Activated naive CD4-positive, alpha-beta T cell treated with Interleukin-2 at 50 U/mL for 16 hours (primary cell): ENCODE data around the gene ANKRD12.

Source experiments
- DNase-seq: peaks from one replicate; pipeline ENCODE4 v3.0.0-alpha.2; 2020

ANKRD12 gene

DNA sequence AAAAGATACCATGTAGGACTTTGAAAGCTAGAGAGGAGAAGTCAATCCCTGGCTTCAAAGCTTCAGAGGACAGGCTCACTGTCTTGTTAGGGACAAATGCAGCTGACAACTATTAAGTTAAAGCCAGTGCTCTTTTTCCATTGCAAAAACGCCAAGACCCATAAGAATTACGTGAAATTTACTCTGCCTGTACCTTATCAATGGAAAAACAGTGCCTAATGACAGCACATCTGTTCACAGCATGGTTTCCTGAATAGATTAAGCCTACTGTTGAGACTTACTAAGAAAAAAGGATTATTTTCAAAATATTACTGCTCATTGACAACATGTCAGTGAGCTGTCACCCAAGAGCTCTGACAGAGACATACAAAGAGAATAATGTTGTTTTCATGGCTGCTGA, 52.9 kb downstream of the ANKRD12 start:
- DNase-seq: no peak

DNA sequence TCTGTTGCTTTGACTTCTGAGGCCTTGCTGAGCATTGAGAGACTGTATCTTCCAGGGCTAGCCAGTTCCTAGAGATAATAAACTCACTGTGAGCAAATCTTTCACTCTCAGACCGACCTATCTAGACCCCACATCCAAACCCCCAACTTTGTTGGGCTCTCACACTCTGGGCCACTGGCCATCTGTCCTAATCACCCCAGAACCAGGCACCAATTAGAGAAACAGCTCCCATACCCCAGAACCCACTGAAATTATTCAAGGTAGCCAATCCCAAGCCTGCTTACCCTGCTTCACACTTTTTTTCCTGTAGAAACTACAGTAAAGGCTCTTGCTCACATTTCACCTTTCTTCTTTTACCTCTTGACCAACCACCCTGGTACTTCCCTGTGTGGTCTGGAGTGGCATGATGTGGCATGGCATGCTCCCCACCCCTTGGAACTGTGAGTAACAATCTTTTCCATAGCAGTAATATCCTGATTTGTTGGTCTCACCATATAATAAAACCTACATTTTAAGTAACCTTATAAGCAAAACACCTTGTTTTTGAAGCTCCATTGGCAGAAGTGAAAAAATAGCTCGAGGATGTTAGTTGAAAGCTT, 55.2 kb downstream of the ANKRD12 start:
- no peak for DNase-seq

DNA sequence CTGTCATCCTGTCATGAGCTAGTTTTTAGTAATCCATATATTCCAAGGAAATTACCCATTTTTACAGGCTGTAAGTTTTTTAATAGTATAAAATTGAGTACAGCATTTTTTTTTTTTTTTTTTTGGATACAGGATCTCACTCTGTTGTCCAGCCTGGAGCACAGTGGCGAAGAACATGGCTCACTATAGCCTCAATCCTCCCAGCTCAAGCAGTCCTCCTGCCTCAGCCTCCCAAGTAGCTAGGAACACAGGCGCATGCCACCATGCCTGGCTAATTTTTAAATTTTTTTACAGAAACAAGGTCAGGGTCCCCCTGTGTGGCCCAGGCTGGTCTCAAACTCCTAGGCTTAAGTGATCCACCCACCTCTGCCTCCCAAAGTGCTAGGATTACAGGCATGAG, 56.5 kb downstream of the ANKRD12 start:
- no peak for DNase-seq

DNA sequence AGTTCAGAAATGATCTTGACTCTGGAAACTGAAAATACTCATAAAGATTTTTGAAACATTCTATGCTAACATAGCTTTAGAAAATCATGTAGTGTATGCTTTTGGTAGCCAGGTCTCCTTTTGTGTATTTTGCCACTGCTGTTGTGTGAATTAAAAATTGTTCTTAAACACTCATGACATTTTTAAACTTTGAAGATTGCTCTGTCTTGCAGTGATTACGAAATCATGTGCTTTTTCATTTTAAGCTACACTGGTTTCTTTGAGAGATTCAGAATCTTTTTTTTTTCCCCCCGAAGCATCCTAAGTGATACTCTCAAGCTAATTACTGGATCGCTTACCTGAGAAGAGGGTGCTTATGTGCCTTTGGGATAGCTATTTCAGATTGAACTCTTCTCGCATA, 60.0 kb downstream of the ANKRD12 start:
- no peak for DNase-seq

DNA sequence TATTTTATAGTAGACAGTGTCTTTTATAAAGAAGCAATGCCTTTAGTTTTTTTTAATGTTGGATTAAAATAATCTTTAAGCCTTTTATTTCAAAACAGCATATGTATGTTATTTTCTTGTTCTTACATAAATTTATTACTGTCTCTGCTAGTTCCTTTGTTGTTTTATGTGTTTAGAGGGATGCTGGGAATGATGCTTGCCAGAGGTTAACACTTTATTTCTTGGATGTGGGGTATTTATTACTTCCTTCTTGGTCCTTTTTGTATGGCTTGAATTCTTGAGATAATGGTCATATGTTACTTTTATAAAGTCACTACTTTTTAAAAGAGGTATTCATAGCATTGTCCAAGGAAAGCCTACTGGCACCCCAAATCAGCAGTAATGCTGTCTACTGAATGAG, 63.1 kb downstream of the ANKRD12 start:
- no peak for DNase-seq

DNA sequence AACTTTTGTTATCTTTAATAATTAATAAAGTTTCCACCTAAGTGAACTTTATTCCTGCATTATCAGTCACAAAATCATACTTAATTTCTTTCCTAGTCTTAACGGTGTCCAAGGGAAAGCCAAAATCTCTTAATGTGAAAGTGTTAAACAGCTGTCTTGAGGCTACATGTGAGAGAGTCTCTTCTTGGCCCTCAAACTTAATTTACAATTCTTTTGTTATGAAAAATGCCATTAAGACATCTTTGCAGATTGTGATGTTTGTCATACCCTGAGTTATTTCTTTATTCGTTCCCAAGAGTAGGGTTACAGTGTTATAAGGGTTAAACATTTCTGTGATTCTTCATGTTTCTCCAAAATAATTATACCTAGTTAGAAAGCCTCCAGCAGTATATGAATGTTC, 64.6 kb downstream of the ANKRD12 start:
- DNase-seq: no peak

DNA sequence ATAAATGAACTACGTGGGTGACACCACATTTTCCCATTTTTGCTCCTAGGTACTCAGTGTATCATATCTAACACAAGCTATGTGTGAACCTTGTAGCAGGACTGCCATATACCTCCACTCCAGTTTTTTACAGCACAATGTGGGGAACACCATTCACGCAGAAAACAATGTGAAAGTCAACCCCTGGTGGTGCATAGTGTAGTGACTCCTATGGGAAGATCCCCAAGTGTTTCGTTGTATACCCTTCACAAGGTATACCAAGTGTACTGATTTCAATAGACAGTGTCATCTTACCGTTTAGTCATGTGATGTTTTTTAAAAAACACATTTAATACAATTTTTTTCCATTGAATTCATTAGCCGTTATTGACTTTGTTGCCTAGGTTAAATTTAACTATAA, 68.1 kb downstream of the ANKRD12 start:
- DNase-seq: no peak

DNA sequence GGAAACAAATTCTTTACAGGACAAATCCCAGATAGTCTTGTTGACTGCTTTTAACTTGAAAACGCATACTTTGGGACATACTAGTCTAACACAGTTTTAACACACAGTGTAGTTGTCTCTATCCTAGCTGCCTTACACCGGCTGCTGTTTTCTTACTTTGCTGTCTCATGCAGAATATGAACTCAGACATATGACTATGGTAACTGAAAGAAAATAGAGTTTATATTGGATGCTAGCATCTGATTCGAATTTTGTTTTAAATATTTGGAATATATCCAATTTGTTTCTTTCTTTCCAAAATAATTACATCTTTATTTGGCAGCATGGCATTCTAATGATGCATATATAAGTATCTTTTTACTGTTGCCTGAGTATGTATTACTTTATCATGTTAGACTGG, 69.8 kb downstream of the ANKRD12 start:
- DNase-seq: no peak

DNA sequence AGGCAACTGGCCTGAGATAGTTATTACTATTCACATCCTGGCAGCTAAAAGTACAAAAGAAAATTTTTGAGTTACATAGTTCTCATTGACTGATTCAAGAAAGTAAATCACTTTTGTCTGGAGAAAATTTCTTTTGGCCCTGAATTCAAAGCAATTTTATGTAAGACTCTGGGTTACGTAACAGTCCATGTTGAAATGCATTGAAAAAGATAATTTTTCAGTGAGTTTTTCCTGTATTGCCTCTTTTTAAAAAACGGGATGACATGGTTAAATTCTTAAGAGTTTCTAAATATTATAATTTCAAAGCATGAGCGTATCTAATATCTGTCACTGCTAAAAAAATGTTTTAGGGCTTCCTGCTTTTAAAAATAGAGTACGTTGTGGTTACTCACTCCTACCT, 72.7 kb downstream of the ANKRD12 start:
- DNase-seq: no peak

DNA sequence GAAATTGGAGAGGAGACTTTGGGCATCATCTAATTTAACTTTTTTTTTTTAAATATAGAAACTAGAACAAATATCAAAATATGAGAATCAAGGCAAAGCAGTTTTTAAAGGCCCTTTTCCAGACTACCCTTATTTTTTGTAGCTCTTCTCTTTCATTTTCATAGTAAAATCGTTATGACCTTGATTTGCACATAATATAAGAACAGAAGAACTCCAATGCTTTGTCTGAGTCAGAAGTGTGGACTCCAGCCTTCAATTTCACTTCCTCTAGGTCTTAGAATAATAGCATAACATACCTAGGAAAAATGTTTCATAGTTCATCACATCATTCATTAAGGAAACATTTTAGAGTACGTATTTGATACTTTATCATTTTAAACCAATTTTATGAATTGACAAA, 74.4 kb downstream of the ANKRD12 start:
- DNase-seq: no peak

DNA sequence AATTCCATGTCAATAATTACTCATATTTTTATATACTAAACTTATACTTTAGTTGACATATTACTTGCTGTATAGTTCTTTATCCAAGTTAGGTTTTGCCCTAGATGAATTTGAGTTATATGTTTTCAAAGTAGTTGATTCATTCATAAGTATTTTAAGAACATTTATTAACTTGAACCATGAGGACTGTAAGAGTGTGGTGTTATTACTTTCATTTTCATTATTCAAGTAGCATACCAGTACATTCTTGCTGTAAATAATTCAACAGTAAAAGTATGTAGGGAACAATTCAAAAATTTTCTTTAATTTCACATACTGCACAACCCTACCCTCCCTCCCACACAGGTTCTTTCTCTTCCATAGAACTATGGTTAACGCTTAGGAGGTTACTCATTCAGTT, 75.4 kb downstream of the ANKRD12 start:
- no peak for DNase-seq

DNA sequence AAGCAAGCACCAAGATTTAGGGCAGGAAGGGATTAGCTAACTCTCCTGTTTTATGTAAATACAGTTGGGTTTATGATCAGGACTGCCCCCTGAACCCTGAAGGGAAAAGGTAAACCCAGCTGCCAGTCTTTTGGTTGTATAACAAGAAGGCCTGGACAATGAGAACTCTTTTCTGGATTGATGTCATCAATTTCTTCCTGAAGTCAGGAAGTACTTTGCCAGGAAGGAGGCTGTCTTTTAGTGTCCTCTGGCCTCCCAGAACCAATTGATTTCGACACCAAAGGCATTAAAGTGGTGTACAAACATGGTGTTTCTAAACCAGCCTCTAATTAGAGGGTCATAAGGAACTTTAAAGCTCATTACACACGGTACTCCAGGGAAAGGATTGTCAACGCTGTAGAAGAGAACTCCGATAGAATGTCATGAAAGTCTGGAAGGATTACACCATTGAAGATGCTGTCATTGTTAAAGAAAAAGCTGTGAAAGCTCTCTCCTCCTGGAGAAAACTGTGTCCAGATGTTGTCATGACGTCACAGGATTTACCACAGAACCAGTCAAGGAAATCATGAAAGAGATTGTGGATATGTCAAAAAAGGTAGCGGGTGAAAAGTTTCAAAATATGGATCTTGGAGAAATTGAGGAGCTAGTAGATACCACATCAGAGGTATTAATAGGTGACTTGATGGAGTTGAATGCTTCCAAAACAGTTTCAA, 78.8 kb downstream of the ANKRD12 start:
- no peak for DNase-seq

DNA sequence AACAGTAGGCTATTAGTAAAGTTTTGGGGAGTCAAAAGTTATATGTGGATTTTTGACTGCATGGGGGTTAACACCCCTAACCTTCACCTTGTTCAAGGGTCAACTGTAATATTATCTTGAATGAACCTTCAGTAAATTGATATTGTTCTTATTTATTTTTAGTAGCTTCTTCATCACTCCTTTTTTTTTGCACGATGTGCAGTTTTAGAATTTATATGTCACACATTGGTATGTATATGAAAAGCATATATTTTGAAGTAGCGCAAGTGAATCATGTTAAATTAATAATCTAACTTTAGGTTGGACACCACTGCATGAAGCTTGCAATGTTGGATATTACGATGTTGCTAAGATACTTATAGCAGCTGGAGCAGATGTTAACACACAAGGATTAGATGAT, 79.9 kb downstream of the ANKRD12 start:
- no peak for DNase-seq

DNA sequence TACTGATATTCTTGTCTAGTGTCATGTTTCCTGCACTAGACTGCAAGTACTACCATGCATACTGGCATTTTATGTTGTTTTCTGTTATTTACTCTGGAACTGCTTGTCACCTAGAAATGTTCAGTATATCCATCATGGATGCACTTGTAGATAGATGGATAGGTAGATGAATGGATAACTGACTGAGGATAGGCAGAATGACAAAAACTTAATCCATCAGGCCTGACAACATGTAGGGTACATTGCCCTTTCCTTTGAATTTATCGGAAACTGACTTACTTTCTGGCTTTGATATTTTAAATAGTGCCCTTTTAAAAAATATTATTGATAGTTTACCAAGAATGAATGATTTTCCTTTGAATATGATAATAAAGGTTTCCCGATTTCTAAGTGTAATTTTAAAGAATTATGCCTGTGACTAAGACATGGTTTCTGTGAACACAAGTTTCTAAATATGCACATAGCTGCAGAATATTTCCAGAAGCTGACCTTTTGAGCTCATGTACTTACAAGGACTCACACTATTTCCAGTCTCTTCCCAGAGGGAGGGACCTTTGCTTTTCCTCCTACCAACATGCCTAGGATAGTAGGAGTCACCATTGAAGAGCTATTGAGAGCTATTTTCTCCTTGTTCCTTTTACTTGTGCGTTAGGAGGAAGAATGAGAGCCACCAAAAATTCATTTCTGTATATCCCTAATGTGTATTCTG, 81.3 kb downstream of the ANKRD12 start:
- DNase-seq: no peak

DNA sequence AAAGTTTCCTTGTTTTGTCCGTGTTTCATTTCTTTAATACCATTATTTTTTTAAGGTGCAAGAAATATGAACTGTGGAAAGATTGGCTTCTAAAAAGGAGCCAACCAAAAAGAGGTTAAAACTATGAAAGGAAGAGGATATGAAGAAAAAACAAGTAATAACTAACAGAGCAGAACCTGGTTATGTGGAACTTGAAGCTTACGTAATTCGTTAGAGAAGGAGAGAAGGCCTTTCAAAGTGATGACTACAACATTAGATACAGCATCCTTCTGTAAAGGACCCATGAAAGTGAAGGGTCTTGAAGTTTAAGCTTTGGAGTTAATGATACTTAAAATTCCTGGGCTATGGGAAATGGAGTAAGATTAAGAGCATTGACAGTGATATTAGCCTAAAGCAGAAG, 84.5 kb downstream of the ANKRD12 start:
- no peak for DNase-seq

DNA sequence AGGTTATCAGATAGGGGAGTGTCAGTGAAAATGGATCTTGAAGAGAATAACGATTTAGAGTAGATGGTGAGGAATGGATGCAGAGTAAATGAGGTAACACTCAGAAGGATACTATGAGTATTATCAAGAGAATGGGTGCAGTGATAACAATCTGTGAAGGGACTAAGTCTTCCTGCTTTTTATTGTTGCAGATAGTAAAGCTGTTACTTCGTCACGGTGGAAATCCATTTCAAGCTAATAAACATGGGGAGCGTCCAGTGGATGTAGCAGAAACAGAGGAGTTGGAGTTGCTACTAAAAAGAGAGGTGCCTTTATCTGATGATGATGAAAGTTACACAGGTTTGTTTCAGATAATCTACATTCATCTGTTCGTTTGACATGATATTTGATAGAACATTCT, 85.1 kb downstream of the ANKRD12 start:
- no peak for DNase-seq

DNA sequence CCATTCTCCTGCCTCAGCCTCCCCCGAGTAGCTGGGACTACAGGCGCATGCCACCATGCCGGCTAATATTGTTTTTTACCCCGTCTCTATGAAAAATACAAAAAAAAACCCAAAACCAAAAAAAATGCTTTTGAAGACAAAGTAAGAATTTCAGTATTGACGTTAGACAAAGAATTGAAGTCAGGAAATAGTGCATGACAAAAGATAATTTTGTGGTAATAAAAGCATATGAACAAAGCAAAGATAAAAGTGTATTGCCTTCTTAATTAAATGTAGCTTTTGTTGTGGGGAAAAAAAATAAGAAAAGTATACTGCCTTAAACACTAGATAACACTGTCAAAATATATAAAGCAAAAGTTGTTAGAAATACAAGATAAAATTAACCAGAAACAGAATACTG, 86.8 kb downstream of the ANKRD12 start:
- no peak for DNase-seq

DNA sequence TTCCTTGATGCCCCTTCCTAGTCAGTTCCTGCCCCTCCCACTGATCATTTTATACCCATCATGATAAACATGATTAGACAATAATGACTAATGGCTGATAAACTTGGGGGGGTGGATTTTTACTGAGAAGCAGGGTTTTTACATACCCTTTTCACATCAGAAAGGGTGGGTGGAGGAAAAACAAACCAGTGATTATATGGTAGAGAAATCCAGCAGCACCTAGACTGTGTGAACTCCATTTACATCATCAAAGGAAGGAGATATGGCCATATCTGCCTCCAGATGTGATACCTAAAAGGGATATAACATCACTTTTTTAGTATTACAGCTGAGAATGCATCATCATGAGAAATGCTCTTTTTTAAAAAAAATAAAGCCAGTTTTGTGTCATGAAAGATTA, 89.9 kb downstream of the ANKRD12 start:
- no peak for DNase-seq

DNA sequence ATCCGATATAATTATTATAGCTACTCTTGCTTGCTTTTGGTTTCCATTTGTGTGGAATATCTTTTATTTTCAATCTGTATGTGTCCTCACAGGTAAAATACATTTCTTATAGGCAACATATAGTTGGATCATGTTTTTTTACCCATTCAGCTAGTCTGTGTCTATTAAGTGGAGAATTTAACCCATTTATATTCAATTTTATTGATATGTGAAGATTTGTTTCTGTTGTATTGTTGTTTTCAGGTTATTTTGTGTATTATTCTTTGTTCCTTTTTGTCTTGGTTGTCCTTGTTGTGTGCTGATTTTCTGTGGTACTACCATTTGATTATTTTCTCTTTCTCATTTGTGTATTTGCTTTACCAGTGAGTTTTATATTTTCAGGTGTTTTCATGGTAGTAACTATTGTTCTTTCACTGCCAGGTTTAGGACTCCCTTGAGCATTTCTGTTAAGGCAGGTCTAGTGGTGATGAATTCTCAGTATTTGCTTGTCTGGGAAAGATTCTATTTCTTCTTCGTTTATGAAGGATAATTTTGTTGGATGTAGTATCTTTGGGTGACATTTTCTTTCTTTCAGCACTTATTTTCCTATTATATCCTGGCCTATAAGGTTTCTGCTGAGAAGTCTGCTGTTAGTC, 95.4 kb downstream of the ANKRD12 start:
- no peak for DNase-seq

DNA sequence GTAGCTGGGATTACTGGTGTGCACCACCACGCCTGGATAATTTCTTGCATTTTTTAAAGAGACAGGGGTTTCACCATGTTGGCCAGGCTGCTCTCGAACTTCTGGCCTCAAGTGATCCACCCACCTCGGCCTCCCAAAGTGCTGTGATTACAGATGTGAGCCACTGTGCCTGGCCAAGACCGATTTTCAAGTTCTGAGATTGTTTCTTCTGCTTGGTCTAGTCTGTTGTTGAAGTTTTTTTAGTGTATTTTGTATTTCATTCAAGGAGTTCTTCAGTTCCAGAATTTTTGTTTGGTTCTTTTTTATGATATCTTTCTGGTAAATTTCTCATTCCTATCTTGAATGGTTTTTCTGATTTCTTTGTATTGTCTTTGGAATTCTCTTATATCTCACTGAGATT, 96.4 kb downstream of the ANKRD12 start:
- no peak for DNase-seq

DNA sequence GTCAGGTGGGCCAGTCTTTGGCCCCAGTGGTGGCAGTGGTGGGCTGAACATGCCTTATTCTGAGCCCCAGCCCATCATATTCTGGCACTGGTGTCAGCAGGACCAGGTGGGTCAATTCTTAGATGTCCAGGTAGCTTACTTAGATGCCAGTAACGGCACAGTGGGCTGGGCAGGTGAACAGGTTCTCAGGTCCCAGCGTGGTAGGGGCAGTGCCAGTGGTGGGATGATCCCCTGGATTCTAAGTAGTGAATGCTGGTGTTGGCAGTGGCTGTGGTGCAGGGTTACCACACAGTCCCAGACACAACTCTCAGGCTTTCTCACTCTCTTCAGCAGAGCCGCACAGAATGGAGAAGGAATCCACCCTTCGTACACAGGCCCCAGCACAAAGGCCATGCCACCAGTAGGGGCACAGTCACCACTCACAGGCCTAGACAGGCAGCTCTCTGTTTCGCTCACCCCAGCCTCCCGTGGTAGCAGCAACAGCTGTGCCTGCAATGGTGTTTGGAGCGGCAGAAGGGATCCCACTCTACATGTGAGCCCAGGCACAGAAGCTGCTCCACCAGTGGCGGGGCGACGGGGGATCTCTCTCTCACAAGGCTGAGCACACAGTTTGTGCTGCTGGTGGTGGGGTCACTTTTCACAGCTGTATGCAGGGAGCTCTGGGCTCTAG, 97.3 kb downstream of the ANKRD12 start:
- no peak for DNase-seq

DNA sequence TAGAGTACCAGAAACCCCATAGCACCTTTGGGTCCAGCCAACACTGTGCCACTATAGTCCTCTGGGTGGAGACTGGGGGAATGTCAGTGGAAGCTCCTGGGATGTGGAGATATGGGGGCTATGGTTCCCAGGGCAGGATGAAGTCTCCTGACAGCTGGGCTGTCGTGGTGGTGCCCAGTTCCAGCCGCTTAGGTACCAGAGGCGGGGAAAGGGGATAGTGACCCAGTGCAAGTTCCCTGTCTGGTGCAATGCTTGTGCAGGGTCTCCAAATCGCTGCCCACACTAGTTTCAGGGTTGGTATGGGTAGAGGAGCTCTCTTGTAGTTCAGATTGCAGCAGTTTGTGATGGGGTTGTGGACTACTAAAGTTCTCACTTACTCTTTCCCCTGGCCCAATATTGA, 97.9 kb downstream of the ANKRD12 start:
- no peak for DNase-seq

DNA sequence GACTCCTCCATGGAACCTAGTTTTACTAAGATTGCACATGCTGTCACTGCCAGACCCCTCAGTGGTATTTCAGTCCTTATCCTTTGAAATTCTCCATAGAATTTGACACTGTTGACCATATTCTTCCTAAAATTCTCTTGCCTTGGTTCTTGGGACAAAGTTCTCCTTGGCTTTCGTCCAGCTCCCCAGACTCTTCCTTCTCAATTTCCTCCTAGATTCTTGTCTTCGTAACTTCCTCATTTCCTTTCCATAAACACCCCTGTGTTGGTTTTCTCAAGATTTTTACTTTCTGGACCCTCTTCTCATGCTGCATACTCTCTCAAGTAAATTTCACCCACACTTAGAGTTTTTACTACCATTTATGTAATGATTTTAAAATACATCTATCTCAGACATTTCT, 101.4 kb downstream of the ANKRD12 start:
- no peak for DNase-seq

DNA sequence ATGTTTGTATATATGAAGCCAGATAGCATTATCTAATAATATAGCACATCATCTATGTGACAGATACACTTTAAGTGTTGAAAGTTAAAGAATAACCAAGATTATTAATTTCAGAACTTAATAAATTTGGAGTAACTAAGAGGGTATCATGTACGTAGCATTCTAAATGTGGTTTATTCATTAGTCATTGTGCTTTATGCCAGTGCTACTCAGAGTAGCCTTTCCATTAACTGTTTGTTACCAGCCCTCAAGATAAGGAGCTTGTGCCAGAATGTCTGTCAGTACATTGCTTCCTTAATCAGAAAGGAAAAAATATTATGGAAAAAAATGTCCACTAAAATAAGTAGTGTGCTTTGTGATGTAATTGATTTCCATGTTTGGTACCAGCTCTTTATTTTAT, 103.1 kb downstream of the ANKRD12 start:
- DNase-seq: no peak
